ENCODE results near the gene TXN.

GRCh38 chr9:110259566-110259965, 3.3 kb upstream of the TXN start:
- TF ChIP-seq SP1 (IDR thresholded peaks at IDR 0.05), result no peak
- no peak for TF ChIP-seq CTBP1 (IDR thresholded peaks at IDR 0.05; ENCODE audit: borderline replicate concordance)
- TF ChIP-seq FOXA1 (IDR thresholded peaks at IDR 0.05), result no peak
- TF ChIP-seq HDGF (IDR thresholded peaks at IDR 0.05; ENCODE audit: borderline replicate concordance), result no peak
- no peak for TF ChIP-seq BHLHE40 (IDR thresholded peaks at IDR 0.05; ENCODE audit: borderline replicate concordance)
- TF ChIP-seq LEF1 (IDR thresholded peaks at IDR 0.05; ENCODE audit: borderline replicate concordance), result no peak
- no peak for TF ChIP-seq FOXM1 (IDR thresholded peaks at IDR 0.05; ENCODE audit: borderline replicate concordance)
- no peak for TF ChIP-seq TARDBP (IDR thresholded peaks at IDR 0.05)
- no peak for TF ChIP-seq FOXK2 (IDR thresholded peaks at IDR 0.05)
- TF ChIP-seq SUZ12 (IDR thresholded peaks at IDR 0.05), result no peak
- TF ChIP-seq ELF4 (IDR thresholded peaks at IDR 0.05), result no peak
- no peak for TF ChIP-seq PKNOX1 (IDR thresholded peaks at IDR 0.05)
- no peak for TF ChIP-seq NFRKB (IDR thresholded peaks at IDR 0.05)
- TF ChIP-seq ARNT (IDR thresholded peaks at IDR 0.05), result no peak
